ENCODE results near the gene BSX. TPM values are rescaled to one million over a fixed set of nuclear protein-coding genes. Genes with fewer than 3 reads are reported as not detected.

The BSX gene
- total RNA-seq, 2 donors from 2014 or later, result not detected

DNA sequence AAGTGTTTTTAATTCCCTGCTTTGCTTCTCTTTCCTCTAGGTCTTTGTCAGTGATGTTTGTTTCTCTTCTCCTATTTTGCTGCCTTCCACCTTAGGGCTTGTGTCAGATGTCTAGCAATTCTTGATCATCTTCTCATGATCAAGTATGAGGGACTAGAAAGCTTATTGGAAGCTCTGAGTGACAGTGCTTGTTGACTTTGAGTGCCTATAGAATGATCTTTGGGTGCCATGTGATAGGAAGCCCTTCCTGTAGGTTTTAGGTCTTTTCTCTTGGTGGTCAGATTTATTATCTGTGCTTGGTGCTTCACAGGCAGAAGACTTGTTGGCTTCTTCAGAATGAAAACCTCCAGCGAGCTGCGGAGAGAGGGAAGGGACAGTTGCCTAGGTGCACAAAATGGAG lies 43.1 kb downstream of the BSX start:
- Histone ChIP-seq H3K27me3 (no peaks in the 10 kb centered on the region), H3K36me3 (no peaks in the 10 kb centered on the region), H3K27ac (no peak overlapping the region), H3K4me1 (no peaks in the 10 kb centered on the region), H3K4me3 (no peak overlapping the region), H3K9me3 (peaks cover 0 to 3% of the 10 kb centered on the region in 2 donors)
- no peak for DNase-seq (ENCODE audit: low spot score)
- TF ChIP-seq, protein P1, sequence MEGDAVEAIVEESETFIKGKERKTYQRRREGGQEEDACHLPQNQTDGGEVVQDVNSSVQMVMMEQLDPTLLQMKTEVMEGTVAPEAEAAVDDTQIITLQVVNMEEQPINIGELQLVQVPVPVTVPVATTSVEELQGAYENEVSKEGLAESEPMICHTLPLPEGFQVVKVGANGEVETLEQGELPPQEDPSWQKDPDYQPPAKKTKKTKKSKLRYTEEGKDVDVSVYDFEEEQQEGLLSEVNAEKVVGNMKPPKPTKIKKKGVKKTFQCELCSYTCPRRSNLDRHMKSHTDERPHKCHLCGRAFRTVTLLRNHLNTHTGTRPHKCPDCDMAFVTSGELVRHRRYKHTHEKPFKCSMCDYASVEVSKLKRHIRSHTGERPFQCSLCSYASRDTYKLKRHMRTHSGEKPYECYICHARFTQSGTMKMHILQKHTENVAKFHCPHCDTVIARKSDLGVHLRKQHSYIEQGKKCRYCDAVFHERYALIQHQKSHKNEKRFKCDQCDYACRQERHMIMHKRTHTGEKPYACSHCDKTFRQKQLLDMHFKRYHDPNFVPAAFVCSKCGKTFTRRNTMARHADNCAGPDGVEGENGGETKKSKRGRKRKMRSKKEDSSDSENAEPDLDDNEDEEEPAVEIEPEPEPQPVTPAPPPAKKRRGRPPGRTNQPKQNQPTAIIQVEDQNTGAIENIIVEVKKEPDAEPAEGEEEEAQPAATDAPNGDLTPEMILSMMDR (IDR thresholded peaks at IDR 0.05), result no peak

DNA sequence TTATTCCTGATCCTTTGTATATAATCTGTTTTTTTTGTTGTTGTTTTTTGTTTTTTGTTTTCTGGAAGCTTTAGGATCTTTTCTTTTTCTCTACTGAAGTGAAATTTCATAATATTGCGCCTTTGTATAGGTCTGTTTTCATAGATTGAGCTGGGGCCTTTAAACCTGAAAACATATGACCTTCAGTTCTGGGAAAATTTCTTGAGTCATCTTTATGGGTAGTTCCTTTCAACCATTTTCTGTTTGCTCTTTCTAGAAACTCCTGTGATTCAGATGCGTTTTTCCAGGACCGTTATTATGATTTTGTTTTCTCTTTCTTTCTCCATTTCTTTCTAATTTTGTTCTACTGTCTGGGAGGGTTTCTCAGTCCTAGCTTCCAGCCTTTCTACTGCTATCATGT lies 43.7 kb downstream of the BSX start:
- TF ChIP-seq, protein P1 (IDR thresholded peaks at IDR 0.05), result no peak
- Histone ChIP-seq H3K36me3 (no peaks in the 10 kb centered on the region), H3K27me3 (no peaks in the 10 kb centered on the region), H3K4me1 (no peaks in the 10 kb centered on the region), H3K27ac (no peak overlapping the region), H3K4me3 (no peak overlapping the region), H3K9me3 (no peaks in the 10 kb centered on the region)
- DNase-seq (ENCODE audit: low spot score), result no peak

DNA sequence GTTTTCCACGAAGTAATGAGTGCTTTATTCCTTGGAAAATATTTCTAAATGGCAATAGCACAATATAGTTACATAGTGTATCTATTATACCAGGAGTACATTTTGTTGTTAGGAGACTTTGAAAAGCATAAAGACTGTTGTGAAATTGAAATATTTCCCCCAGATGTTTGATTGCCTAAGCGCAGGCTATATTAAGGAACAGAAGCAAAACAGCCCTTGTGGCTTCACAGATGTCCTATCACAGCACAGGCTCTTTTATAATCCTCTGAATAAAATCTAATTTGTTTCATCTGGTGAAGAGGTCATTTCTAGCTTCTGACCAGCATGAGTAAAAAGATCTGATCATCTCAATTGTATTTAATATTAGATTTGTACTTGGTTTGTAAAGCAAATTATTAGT lies 48.2 kb downstream of the BSX start:
- Histone ChIP-seq H3K4me3 (no peak overlapping the region), H3K36me3 (no peaks in the 10 kb centered on the region), H3K27ac (no peak overlapping the region), H3K4me1 (no peaks in the 10 kb centered on the region), H3K27me3 (no peaks in the 10 kb centered on the region), H3K9me3 (no peaks in the 10 kb centered on the region)
- no peak for DNase-seq (ENCODE audit: low spot score)
- TF ChIP-seq, protein P1 (IDR thresholded peaks at IDR 0.05), result no peak

DNA sequence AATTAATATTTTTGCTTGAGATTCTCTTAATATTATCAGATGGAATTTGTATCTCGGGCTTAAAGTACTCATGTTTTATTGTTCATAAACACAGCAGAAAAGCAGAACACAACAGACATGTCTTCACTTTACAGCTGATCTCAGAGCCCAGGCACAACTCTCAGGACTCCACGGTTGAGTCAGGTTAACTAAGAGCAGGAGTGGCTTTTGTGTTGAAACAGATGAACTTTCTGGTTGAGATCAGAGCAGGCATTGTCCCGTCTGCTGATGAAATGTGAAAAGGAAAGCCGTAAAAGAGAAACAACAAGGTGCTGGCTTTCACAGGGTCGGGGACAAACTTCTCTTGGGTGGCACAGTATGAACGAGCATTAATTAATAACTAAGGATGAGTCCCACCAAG lies 50.1 kb downstream of the BSX start:
- no peak overlapping the region for H3K27ac ChIP-seq
- no peak overlapping the region for H3K4me3 ChIP-seq
- no peaks in the 10 kb centered on the region for H3K9me3 ChIP-seq
- TF ChIP-seq, protein P1 (IDR thresholded peaks at IDR 0.05), result no peak
- no peaks in the 10 kb centered on the region for H3K27me3 ChIP-seq
- no peaks in the 10 kb centered on the region for H3K4me1 ChIP-seq
- DNase-seq (ENCODE audit: low spot score), result no peak
- H3K36me3 ChIP-seq, result no peaks in the 10 kb centered on the region

Other genes with a start within 250 kb of the BSX start
- gene CRTAM, start 143.3 kb downstream of the BSX start, total RNA-seq, result under 1 TPM in 1 of 2 donors, not detected in 1; 0.24 TPM
- gene JHY, start 99.1 kb downstream of the BSX start, total RNA-seq, result 1 to 10 TPM; 3.5 TPM
- gene HSPA8, start 80.3 kb upstream of the BSX start, total RNA-seq, result 100 to 1,000 TPM; 672 to 817 TPM
- gene CLMP, start 213.4 kb upstream of the BSX start, total RNA-seq, result 10 to 100 TPM in 1 of 2 donors, 1 to 10 TPM in 1; 8.4 to 34.3 TPM

All from right atrium auricular region (tissue), 2 donors.